ENCODE measurements around the gene MAGI2. TPM values are rescaled to one million over a fixed set of nuclear protein-coding genes. Genes with fewer than 3 reads are reported as not detected.

MAGI2 gene
- total RNA-seq, 4 donors from 2014 or later, result 0.98 to 4.8 (median 2.5) TPM

GRCh38 chr7:78359836-78360235 lies 1093.6 kb downstream of the MAGI2 start:
- H3K9me3 ChIP-seq, result no peaks in the 10 kb centered on the region
- no peak overlapping the region for H3K27ac ChIP-seq
- DNase-seq (ENCODE audit: low spot score in 2 of 2), result no peak
- no peaks in the 10 kb centered on the region for H3K36me3 ChIP-seq
- H3K4me1 ChIP-seq, result no peaks in the 10 kb centered on the region
- H3K27me3 ChIP-seq, result no peaks in the 10 kb centered on the region
- WGBS, result 96% methylated on average over 1 of the region's 1 CpG
- TF ChIP-seq, protein P1, sequence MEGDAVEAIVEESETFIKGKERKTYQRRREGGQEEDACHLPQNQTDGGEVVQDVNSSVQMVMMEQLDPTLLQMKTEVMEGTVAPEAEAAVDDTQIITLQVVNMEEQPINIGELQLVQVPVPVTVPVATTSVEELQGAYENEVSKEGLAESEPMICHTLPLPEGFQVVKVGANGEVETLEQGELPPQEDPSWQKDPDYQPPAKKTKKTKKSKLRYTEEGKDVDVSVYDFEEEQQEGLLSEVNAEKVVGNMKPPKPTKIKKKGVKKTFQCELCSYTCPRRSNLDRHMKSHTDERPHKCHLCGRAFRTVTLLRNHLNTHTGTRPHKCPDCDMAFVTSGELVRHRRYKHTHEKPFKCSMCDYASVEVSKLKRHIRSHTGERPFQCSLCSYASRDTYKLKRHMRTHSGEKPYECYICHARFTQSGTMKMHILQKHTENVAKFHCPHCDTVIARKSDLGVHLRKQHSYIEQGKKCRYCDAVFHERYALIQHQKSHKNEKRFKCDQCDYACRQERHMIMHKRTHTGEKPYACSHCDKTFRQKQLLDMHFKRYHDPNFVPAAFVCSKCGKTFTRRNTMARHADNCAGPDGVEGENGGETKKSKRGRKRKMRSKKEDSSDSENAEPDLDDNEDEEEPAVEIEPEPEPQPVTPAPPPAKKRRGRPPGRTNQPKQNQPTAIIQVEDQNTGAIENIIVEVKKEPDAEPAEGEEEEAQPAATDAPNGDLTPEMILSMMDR (IDR thresholded peaks at IDR 0.05), result no peak
- TF ChIP-seq POLR2AphosphoS5 (IDR thresholded peaks at IDR 0.05) (no peak), POLR2A (IDR thresholded peaks at IDR 0.05) (no peak), EP300 (IDR thresholded peaks at IDR 0.05) (no peak)
- H3K4me3 ChIP-seq, result no peak overlapping the region

DNA sequence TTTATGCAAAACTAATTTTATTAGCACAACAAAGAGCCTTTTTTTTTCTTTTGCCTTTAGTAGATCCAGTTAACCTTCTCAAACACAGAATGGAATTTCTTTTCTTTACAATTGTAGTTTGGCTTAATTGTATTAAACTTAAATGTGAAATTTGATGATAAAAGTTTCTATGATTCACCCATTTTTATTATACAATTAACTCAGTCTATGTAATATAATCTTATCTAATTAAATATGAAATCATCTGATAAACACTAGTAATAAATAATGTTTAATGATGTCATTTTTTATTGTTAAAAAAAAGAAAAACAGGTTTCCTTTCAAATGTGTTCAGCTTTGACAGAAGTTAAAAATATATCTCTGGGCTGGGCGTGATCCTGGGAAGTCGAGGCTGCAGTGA lies 1095.8 kb downstream of the MAGI2 start:
- Histone ChIP-seq H3K27ac (no peak overlapping the region), H3K27me3 (no peaks in the 10 kb centered on the region)
- TF ChIP-seq EP300 (IDR thresholded peaks at IDR 0.05), result no peak
- no peak for TF ChIP-seq POLR2A (IDR thresholded peaks at IDR 0.05)
- TF ChIP-seq, protein P1 (IDR thresholded peaks at IDR 0.05), result no peak
- no peak for TF ChIP-seq POLR2AphosphoS5 (IDR thresholded peaks at IDR 0.05)

DNA sequence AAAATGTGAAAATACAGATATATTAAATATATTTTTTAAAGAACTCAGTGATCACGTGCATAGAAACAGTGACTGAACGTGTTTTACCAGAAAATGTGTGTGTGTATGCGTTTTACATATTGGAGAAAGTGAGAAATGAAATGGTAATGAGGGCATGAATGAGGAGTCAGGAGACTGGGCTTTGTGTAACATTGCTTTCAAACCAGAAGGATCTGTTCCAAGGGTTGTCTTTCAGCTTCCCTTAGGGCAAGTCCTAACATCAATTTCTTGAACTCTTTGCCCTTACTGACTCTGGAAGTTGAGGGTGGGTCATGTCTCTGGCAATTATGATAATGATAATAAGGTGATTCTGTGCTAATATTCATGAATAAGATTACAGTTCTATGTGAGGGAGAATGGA lies 1097.6 kb downstream of the MAGI2 start:
- Histone ChIP-seq H3K36me3 (no peaks in the 10 kb centered on the region), H3K4me1 (no peaks in the 10 kb centered on the region), H3K4me3 (no peak overlapping the region), H3K27ac (no peak overlapping the region), H3K27me3 (no peaks in the 10 kb centered on the region), H3K9me3 (no peaks in the 10 kb centered on the region)
- no peak for DNase-seq (ENCODE audit: low spot score in 2 of 2)
- TF ChIP-seq, protein P1 (IDR thresholded peaks at IDR 0.05), result no peak
- TF ChIP-seq POLR2AphosphoS5 (IDR thresholded peaks at IDR 0.05) (no peak), EP300 (IDR thresholded peaks at IDR 0.05) (no peak), POLR2A (IDR thresholded peaks at IDR 0.05) (no peak)
- 62% methylated on average over 3 of the region's 3 CpGs for WGBS

More for the DNA sequence above, 1095.8 kb downstream of the MAGI2 start:
- H3K9me3 ChIP-seq, result no peaks in the 10 kb centered on the region
- no peak for DNase-seq (ENCODE audit: low spot score in 2 of 2)
- H3K4me3 ChIP-seq, result no peak overlapping the region
- whole genome bisulfite sequencing, result 70% methylated on average over 2 of the region's 2 CpGs
- H3K4me1 ChIP-seq, result no peaks in the 10 kb centered on the region
- H3K36me3 ChIP-seq, result no peaks in the 10 kb centered on the region

DNA sequence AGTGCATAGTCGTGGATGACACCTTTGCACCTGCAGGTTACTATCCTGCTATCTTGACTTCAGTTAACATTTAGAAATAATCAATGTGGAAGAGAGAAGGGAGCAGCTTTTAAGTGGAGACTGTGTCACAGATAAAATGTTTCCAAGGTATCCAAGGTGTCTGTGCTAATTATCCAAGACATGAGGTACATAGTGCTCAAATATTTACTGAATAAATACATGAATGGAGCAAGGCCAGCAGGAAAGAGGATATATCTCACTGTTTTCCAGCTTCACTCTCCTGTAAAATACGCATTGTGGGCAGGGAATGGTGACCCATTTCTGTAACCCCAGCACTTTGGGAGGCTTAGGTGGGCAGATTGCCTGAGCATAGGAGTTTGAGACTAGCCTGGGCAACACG lies 1102.5 kb downstream of the MAGI2 start:
- WGBS, result 85% methylated on average over 3 of the region's 3 CpGs
- Histone ChIP-seq H3K4me1 (no peaks in the 10 kb centered on the region), H3K4me3 (no peak overlapping the region), H3K27me3 (no peaks in the 10 kb centered on the region), H3K27ac (no peak overlapping the region), H3K9me3 (no peaks in the 10 kb centered on the region), H3K36me3 (no peaks in the 10 kb centered on the region)
- no peak for DNase-seq (ENCODE audit: low spot score in 2 of 2)
- TF ChIP-seq POLR2A (IDR thresholded peaks at IDR 0.05) (no peak), POLR2AphosphoS5 (IDR thresholded peaks at IDR 0.05) (no peak), EP300 (IDR thresholded peaks at IDR 0.05) (no peak)

GRCh38 chr7:78350391-78350790 lies 1103.1 kb downstream of the MAGI2 start:
- no peaks in the 10 kb centered on the region for H3K36me3 ChIP-seq
- no peaks in the 10 kb centered on the region for H3K4me1 ChIP-seq
- no peak overlapping the region for H3K27ac ChIP-seq
- no peaks in the 10 kb centered on the region for H3K9me3 ChIP-seq
- no peak for DNase-seq (ENCODE audit: low spot score in 2 of 2)
- TF ChIP-seq POLR2A (IDR thresholded peaks at IDR 0.05) (no peak), POLR2AphosphoS5 (IDR thresholded peaks at IDR 0.05) (no peak), EP300 (IDR thresholded peaks at IDR 0.05) (no peak)
- TF ChIP-seq, protein P1 (IDR thresholded peaks at IDR 0.05), result no peak
- no peak overlapping the region for H3K4me3 ChIP-seq
- 53% methylated on average over 1 of the region's 1 CpG for WGBS
- H3K27me3 ChIP-seq, result no peaks in the 10 kb centered on the region

- H3K27ac ChIP-seq, result no peak overlapping the region
- WGBS, result 86% methylated on average over 4 of the region's 4 CpGs
- H3K4me3 ChIP-seq, result no peak overlapping the region
- H3K4me1 ChIP-seq, result no peaks in the 10 kb centered on the region
- H3K27me3 ChIP-seq, result no peaks in the 10 kb centered on the region
- TF ChIP-seq POLR2AphosphoS5 (IDR thresholded peaks at IDR 0.05), result no peak
- TF ChIP-seq, protein P1 (IDR thresholded peaks at IDR 0.05), result no peak
- TF ChIP-seq POLR2A (IDR thresholded peaks at IDR 0.05), result no peak
- H3K36me3 ChIP-seq, result no peaks in the 10 kb centered on the region
- no peaks in the 10 kb centered on the region for H3K9me3 ChIP-seq
- no peak for DNase-seq (ENCODE audit: low spot score in 2 of 2)
Observed at GRCh38 chr7:78346827-78347226, 1106.6 kb downstream of the MAGI2 start.

All from suprapubic skin (tissue), 4 donors.